Neural cell (in vitro differentiated cells): ENCODE measurements around the gene HS6ST1. TPM values are rescaled to one million over a fixed set of nuclear protein-coding genes. Genes with fewer than 3 reads are reported as not detected.

ENCODE experiments used
- H2AFZ ChIP-seq: fragments of 200-600, 300-800 bp; sonication (generic), shearing (Covaris generic); 2 replicates; pipeline ENCODE4 v1.6.0; 2014; ENCODE audit warnings: low read depth, mild to moderate bottlenecking, antibody characterized with exemption, low read length, moderate library complexity
- H3F3A ChIP-seq: fragments of 200-600 bp; shearing (Covaris generic); 2 replicates; pipeline ENCODE4 v1.6.1; 2016; ENCODE audit warnings: mild to moderate bottlenecking, moderate library complexity, mixed read lengths, antibody characterized with exemption, low read length; ENCODE audit not compliant: insufficient read depth, poor library complexity, severe bottlenecking
- H3K27ac ChIP-seq: fragments of 200-600, 300-800 bp; sonication (generic), shearing (Covaris generic); 2 replicates; pipeline ENCODE4 v1.5.1; 2014; ENCODE audit warnings: mild to moderate bottlenecking, low read length, moderate library complexity
- H3K27me3 ChIP-seq: fragments of 300-800, 200-600 bp; sonication (generic), shearing (Covaris generic); 2 replicates; pipeline ENCODE4 v1.6.0; 2014; ENCODE audit warnings: mild to moderate bottlenecking, low read depth, low read length, moderate library complexity; ENCODE audit not compliant: insufficient read depth
- H3K36me3 ChIP-seq: fragments of 300-800, 200-600 bp; sonication (generic), shearing (Covaris generic); 2 replicates; pipeline ENCODE4 v1.5.1; 2014; ENCODE audit warnings: mild to moderate bottlenecking, antibody characterized with exemption, low read length, moderate library complexity; ENCODE audit not compliant: insufficient read depth
- H3K4me2 ChIP-seq: fragments of 300-800, 200-600 bp; sonication (generic), shearing (Covaris generic); 2 replicates; pipeline ENCODE4 v1.6.0; 2014; ENCODE audit warnings: mild to moderate bottlenecking, low read length
- H3K4me3 ChIP-seq: fragments of 300-800, 200-600 bp; sonication (generic), shearing (Covaris generic); 2 replicates; pipeline ENCODE4 v1.5.1; 2014; ENCODE audit warnings: mild to moderate bottlenecking, low read length, moderate library complexity
- H3K79me2 ChIP-seq: fragments of 200-600 bp; shearing (Covaris generic); replicated peaks from 2 replicates; pipeline ENCODE4 v1.6.0; 2014; ENCODE audit warnings: mild to moderate bottlenecking, low read length, moderate library complexity; ENCODE audit not compliant: insufficient read depth
- H3K9ac ChIP-seq: fragments of 300-800, 200-600 bp; sonication (generic), shearing (Covaris generic); 2 replicates; pipeline ENCODE4 v1.6.1; 2016; ENCODE audit warnings: mild to moderate bottlenecking, low read length, mixed read lengths
- H3K9me2 ChIP-seq: fragments of 200-600 bp; shearing (Covaris generic); 2 replicates; pipeline ENCODE4 v1.6.1; 2016; ENCODE audit warnings: mild to moderate bottlenecking, low read length, mixed read lengths; ENCODE audit not compliant: insufficient read depth
- H3K9me3 ChIP-seq: fragments of 200-600, 300-800 bp; sonication (generic), shearing (Covaris generic); 2 replicates; pipeline ENCODE4 v1.6.1; 2016; ENCODE audit warnings: mild to moderate bottlenecking, mixed run types, low read length, moderate library complexity, mixed read lengths
- H4K20me1 ChIP-seq: fragments of 200-600 bp; shearing (Covaris generic); 2 replicates; pipeline ENCODE4 v1.6.1; 2016; ENCODE audit warnings: mild to moderate bottlenecking, mixed run types; ENCODE audit not compliant: insufficient read depth
- EP300 ChIP-seq: fragments of 450-650 bp; conservative IDR thresholded peaks from 2 replicates; pipeline ENCODE4 v1.6.1; 2014; ENCODE audit warnings: antibody characterized with exemption, mild to moderate bottlenecking, moderate library complexity; ENCODE audit not compliant: poor library complexity, severe bottlenecking
- EZH2 ChIP-seq: fragments of 200-600, 300-800 bp; shearing (Covaris generic), sonication (generic); IDR thresholded peaks from 2 replicates; pipeline ENCODE4 v1.6.1; 2014; ENCODE audit warnings: antibody characterized with exemption, low read length, borderline replicate concordance, mild to moderate bottlenecking; ENCODE audit not compliant: insufficient read depth, poor library complexity, severe bottlenecking
- MXI1 ChIP-seq: fragments of 450-650 bp; conservative IDR thresholded peaks from 2 replicates; pipeline ENCODE4 v1.6.1; 2014; ENCODE audit warnings: antibody characterized with exemption, mild to moderate bottlenecking; ENCODE audit not compliant: poor library complexity, severe bottlenecking
- POLR2AphosphoS5 ChIP-seq: IDR thresholded peaks from 2 replicates; pipeline ENCODE4 v1.6.1; 2012
- RAD21 ChIP-seq: fragments of 450-650 bp; conservative IDR thresholded peaks from 2 replicates; pipeline ENCODE4 v1.6.1; 2014; ENCODE audit warnings: antibody characterized with exemption, mild to moderate bottlenecking, moderate library complexity
- REST ChIP-seq: IDR thresholded peaks from 2 replicates; pipeline ENCODE4 v1.6.1; 2012; ENCODE audit warnings: borderline replicate concordance
- SMC3 ChIP-seq: fragments of 450-650 bp; conservative IDR thresholded peaks from 2 replicates; pipeline ENCODE4 v1.6.1; 2014; ENCODE audit warnings: antibody characterized with exemption, mild to moderate bottlenecking, moderate library complexity; ENCODE audit not compliant: poor library complexity
- TAF1 ChIP-seq: IDR thresholded peaks from 2 replicates; pipeline ENCODE4 v1.6.1; 2012; ENCODE audit warnings: low read depth
- polyA plus RNA-seq: library from polyadenylated mRNA; depleted of rRNA; stranded (reverse); fragments of >200 nt; gene quantifications from 2 replicates; pipeline ENCODE4 v1.2.3, GENCODE V29; 2014
- TF ChIP-seq, protein P1 (sequence below): fragments of 450-650 bp; IDR thresholded peaks from 2 replicates; pipeline ENCODE4 v1.5.1; 2014; ENCODE audit warnings: antibody characterized with exemption, mild to moderate bottlenecking, moderate library complexity; ENCODE audit not compliant: poor library complexity, severe bottlenecking

Gene HS6ST1
- polyA plus RNA-seq, 1 donor from 2014 or later: 44.1 TPM

DNA sequence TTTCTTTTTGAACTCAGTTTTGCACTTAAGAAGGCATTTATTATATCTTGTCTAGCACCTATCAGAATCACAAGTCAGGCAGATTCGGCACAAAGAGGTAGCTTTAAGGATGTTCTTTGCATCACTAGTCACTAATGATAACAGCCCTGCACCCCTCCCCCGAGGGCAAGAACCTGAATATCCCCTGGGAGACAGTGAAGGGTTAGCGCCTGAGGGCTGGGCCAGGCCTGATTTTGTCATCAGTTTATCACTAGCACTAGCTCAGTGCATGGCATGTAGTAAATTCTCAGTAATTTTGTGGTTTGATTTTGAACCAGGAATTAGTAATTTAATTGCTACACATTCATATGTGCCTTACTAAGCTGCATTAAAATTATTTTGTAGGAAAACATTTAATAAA, 23.9 kb upstream of the HS6ST1 start:
- H3K9ac ChIP-seq: no peak overlapping the region
- H3K27ac ChIP-seq: no peak overlapping the region
- H3K4me2 ChIP-seq: no peak overlapping the region
- H2AFZ ChIP-seq: no peak overlapping the region
- H4K20me1 ChIP-seq: no peaks in the 10 kb centered on the region
- TF ChIP-seq POLR2AphosphoS5: no peak
- no peak for TF ChIP-seq EZH2
- TF ChIP-seq MXI1: no peak
- TF ChIP-seq, protein P1, sequence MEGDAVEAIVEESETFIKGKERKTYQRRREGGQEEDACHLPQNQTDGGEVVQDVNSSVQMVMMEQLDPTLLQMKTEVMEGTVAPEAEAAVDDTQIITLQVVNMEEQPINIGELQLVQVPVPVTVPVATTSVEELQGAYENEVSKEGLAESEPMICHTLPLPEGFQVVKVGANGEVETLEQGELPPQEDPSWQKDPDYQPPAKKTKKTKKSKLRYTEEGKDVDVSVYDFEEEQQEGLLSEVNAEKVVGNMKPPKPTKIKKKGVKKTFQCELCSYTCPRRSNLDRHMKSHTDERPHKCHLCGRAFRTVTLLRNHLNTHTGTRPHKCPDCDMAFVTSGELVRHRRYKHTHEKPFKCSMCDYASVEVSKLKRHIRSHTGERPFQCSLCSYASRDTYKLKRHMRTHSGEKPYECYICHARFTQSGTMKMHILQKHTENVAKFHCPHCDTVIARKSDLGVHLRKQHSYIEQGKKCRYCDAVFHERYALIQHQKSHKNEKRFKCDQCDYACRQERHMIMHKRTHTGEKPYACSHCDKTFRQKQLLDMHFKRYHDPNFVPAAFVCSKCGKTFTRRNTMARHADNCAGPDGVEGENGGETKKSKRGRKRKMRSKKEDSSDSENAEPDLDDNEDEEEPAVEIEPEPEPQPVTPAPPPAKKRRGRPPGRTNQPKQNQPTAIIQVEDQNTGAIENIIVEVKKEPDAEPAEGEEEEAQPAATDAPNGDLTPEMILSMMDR: no peak
- TF ChIP-seq EP300: no peak
- TF ChIP-seq TAF1: no peak
- no peak for TF ChIP-seq REST
- no peak for TF ChIP-seq SMC3
- TF ChIP-seq RAD21: no peak
- H3K36me3 ChIP-seq: no peaks in the 10 kb centered on the region
- H3K27me3 ChIP-seq: no peaks in the 10 kb centered on the region
- H3K9me2 ChIP-seq: no peaks in the 10 kb centered on the region
- no peaks in the 10 kb centered on the region for H3K9me3 ChIP-seq
- no peaks in the 10 kb centered on the region for H3K79me2 ChIP-seq
- H3F3A ChIP-seq: no peaks in the 10 kb centered on the region
- no peak overlapping the region for H3K4me3 ChIP-seq

GRCh38 chr2:128341621-128342020, 23.0 kb upstream of the HS6ST1 start:
- no peak overlapping the region for H3K4me2 ChIP-seq
- no peak overlapping the region for H3K27ac ChIP-seq
- H3K9me2 ChIP-seq: no peaks in the 10 kb centered on the region
- no peak for TF ChIP-seq TAF1
- TF ChIP-seq SMC3: no peak
- TF ChIP-seq EZH2: no peak
- no peak for TF ChIP-seq MXI1
- TF ChIP-seq POLR2AphosphoS5: no peak
- no peak for TF ChIP-seq RAD21
- no peak for TF ChIP-seq EP300
- no peak for TF ChIP-seq REST
- TF ChIP-seq, protein P1: no peak
- H4K20me1 ChIP-seq: no peaks in the 10 kb centered on the region
- no peaks in the 10 kb centered on the region for H3K9me3 ChIP-seq
- no peak overlapping the region for H3K4me3 ChIP-seq
- no peaks in the 10 kb centered on the region for H3K36me3 ChIP-seq
- no peak overlapping the region for H3K9ac ChIP-seq
- H3K79me2 ChIP-seq: no peaks in the 10 kb centered on the region
- H3K27me3 ChIP-seq: no peaks in the 10 kb centered on the region
- no peaks in the 10 kb centered on the region for H3F3A ChIP-seq
- H2AFZ ChIP-seq: no peak overlapping the region
